ENCODE data around the gene ELN.

The ELN gene

GRCh38 chr7:74025730-74026129, 2.2 kb upstream of the ELN start:
- no peak for DNase-seq

- no peak for DNase-seq
Observed at GRCh38 chr7:74026406-74026902, 1.5 kb upstream of the ELN start.

GRCh38 chr7:74026903-74027682, 880 bp upstream of the ELN start:
- peak; percentile 24 for DNase-seq

GRCh38 chr7:74028321-74028838, 407 bp downstream of the ELN start:
- no peak for DNase-seq

- no peak for DNase-seq
Observed at GRCh38 chr7:74029089-74029785, 1.3 kb downstream of the ELN start.

- DNase-seq, result no peak
Observed at GRCh38 chr7:74029991-74030415, 2.0 kb downstream of the ELN start.

GRCh38 chr7:74030861-74031260, 2.9 kb downstream of the ELN start:
- DNase-seq, result no peak

GRCh38 chr7:74031403-74032190, 3.6 kb downstream of the ELN start:
- no peak for DNase-seq

- DNase-seq, result no peak
Observed at GRCh38 chr7:74032191-74032490, 4.2 kb downstream of the ELN start.

GRCh38 chr7:74032624-74033371, 4.8 kb downstream of the ELN start:
- DNase-seq, result no peak

- DNase-seq, result no peak
Observed at GRCh38 chr7:74033372-74034311, 5.7 kb downstream of the ELN start.

- no peak for DNase-seq
Observed at GRCh38 chr7:74037609-74038008, 9.6 kb downstream of the ELN start.

GRCh38 chr7:74038194-74038961, 10.4 kb downstream of the ELN start:
- no peak for DNase-seq

GRCh38 chr7:74039337-74039736, 11.4 kb downstream of the ELN start:
- DNase-seq, result no peak

GRCh38 chr7:74040101-74040790, 12.3 kb downstream of the ELN start:
- no peak for DNase-seq

GRCh38 chr7:74040791-74041520, 13.0 kb downstream of the ELN start:
- no peak for DNase-seq

GRCh38 chr7:74042746-74043522, 15.0 kb downstream of the ELN start:
- DNase-seq, result no peak

- no peak for DNase-seq
Observed at GRCh38 chr7:74043523-74043951, 15.6 kb downstream of the ELN start.
